Measurements from ENCODE around the gene PACSIN2. TPM values are rescaled to one million over a fixed set of nuclear protein-coding genes. Genes with fewer than 3 reads are reported as not detected.

Gene PACSIN2
- total and polyA plus RNA-seq, 2 donors: 31.6 to 61.8 TPM

DNA sequence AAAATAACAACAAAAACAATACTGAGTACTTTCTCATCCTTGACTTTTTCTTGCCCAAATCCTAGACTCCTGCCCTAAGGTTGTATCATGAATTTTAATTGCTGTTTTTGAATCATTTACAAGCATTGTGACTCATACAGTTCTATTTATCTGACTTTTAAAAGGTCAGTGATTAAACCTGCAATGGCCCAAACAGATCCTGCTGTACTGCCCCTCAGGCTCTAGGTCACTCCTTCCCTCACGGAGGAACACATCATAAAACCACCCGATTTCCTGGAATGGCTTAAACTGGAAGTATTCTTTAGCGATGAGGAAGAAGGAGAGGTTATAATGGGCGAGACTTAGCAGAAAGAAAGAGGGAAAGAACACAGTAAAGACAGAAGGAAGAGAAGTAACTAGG lies 170.2 kb downstream of the PACSIN2 start:
- DNase-seq (ENCODE audit: extremely low spot score): no peak
- Histone ChIP-seq H3K36me3 (ENCODE audit: insufficient read depth) (peaks cover 2% of the 10 kb centered on the region), H3K4me3 (ENCODE audit: low read depth, low read length) (no peak overlapping the region), H3K27ac (ENCODE audit: low read depth) (peak overlapping the region; percentile 39), H3K4me1 (ENCODE audit: insufficient read depth) (no peaks in the 10 kb centered on the region)
- WGBS: 37% methylated on average over 4 of the region's 4 CpGs

DNA sequence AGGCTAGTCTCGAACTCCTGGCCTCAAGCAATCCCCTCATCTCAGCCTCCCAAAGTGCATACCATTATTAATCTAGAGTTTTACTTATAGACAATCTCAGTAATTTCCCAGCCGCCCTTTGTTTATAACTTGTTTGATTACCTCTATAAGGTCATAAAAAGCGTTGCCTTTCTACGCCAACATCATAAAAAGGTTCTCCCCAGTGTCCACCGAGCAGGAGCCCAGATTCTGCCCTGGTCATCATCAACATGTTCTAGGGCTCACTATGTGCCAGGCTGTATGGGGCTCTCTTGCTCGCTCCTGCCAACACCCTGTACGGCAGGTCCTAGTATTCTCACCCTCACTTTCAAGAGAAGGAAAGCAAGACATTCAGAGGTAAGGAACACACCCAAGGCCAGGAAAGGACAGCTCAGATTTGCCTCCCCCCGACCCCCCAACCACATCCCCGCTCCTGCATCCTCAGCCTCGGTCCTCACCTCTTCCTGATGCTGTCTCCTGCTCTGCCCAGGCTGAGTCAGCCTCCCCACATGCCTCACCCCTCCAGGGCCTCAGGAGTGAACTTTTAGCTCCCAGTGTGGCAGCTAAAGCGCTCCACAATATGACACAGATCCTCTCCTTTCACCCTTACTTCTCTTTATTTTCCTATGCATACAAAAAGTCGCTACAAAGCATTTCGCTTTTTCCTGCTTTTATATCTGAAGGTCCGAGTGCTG lies 172.1 kb downstream of the PACSIN2 start:
- no peak overlapping the region for H3K4me3 ChIP-seq (ENCODE audit: low read depth, low read length)
- no peak overlapping the region for H3K27ac ChIP-seq (ENCODE audit: low read depth)
- H3K36me3 ChIP-seq (ENCODE audit: insufficient read depth): peaks cover 2% of the 10 kb centered on the region
- DNase-seq (ENCODE audit: extremely low spot score): no peak
- 88% methylated on average over 14 of the region's 14 CpGs for WGBS
- H3K4me1 ChIP-seq (ENCODE audit: insufficient read depth): no peaks in the 10 kb centered on the region

DNA sequence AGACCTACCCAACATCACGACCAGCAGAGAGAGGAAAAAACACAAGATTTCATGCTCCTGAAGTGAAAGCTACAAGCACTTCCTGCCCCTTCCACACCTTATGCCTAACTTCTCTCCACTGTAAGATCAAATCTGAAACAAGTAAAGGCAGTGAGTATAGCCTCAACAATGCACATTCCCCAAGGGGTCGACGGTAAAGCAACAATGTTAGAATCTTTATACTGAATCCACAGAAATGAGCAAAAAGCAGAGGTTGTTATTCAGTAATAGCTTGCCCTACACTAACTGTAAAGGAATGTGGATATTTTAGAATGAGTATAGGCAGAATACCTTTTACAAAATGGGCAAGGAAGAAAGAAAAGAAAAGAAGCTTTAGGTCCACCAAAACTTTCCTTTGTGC lies 173.5 kb downstream of the PACSIN2 start:
- no peak for DNase-seq (ENCODE audit: extremely low spot score)
- peaks cover 2% of the 10 kb centered on the region for H3K36me3 ChIP-seq (ENCODE audit: insufficient read depth)
- no peaks in the 10 kb centered on the region for H3K4me1 ChIP-seq (ENCODE audit: insufficient read depth)
- H3K4me3 ChIP-seq (ENCODE audit: low read depth, low read length): no peak overlapping the region
- 50% methylated on average over 3 of the region's 3 CpGs for WGBS
- H3K27ac ChIP-seq (ENCODE audit: low read depth): no peak overlapping the region

DNA sequence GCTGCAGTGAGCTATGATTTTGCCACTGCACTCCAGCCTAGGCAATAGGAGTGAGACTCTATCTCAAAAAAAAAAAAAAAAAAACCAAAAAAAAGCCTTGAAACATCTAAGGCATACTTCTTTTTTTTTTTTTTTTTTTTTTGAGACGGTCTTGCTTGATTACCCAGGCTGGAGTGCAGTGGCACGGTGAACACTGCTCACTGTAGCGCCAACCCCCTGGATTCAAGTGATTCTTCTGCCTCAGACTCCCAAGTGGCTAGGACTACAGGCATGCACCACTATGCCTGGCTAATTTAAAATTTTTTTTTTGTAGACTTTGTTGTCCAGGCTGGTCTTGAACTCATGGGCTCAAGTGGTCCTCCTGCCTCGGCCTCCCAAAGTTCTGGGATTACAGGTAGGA lies 177.4 kb downstream of the PACSIN2 start:
- 94% methylated on average over 4 of the region's 4 CpGs for WGBS
- Histone ChIP-seq H3K4me3 (ENCODE audit: low read depth, low read length) (no peak overlapping the region), H3K36me3 (ENCODE audit: insufficient read depth) (peaks cover 7% of the 10 kb centered on the region), H3K27ac (ENCODE audit: low read depth) (no peak overlapping the region), H3K4me1 (ENCODE audit: insufficient read depth) (no peaks in the 10 kb centered on the region)
- no peak for DNase-seq (ENCODE audit: extremely low spot score)

DNA sequence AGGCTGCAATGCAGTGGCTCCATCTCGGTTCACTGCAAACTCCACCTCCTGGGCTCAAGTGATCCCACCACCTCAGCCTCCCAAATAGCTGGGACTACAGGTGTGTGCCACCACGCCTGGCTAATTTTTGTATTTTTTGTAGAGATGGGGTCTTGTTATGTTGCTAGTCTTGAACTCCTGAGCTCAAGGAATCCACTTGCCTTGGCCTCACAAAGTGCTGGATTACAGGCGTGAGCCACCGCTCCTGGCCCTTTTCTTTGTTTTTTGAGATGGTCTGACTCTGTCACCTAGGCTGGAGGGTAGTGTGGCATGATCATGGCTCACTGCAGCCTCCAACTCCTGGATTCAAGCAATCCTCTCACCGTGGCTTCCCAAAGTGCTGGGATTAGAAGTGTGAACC lies 178.9 kb downstream of the PACSIN2 start:
- WGBS: 96% methylated on average over 5 of the region's 5 CpGs

DNA sequence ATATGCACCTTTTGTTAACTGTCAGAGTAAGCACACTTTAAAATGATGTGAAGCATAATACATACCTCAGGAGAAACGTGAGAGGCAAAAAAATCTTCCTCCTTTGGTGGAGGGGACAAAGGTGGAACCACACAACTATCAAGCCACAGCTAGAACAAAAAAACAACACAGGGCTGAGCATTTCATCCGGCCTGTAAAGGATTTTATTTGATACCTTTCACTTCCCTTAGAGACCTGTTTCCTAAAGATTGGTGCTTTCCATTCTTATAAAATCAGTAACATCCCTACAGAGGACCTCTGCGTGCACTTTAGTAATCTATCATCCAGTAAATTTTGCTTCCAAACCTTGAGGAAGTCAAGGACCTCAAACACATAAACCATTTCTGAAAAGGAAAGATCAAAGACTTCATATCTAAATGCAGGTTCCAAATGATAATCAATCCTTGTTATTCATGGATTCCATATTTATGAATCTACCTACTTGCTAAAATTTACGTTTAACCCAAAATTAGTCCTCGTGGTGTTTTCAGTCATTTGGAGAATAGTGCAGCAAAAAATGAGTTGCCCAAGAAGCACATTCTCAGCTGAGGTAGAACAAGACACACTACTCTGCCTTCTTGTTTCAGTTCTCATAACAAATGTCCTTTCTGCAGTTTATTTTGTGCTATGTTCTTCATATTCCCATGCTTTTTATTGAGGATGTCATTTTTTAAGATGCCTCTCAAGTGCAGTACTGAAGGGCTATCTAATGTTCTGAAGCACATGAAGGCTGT lies 180.6 kb downstream of the PACSIN2 start:
- Histone ChIP-seq H3K4me1 (ENCODE audit: insufficient read depth) (no peaks in the 10 kb centered on the region), H3K4me3 (ENCODE audit: low read depth, low read length) (no peak overlapping the region), H3K27ac (ENCODE audit: low read depth) (no peak overlapping the region), H3K36me3 (ENCODE audit: insufficient read depth) (peaks cover 8% of the 10 kb centered on the region)
- no peak for DNase-seq (ENCODE audit: extremely low spot score)
- WGBS: 85% methylated on average over 5 of the region's 5 CpGs

More for the DNA sequence above, 178.9 kb downstream of the PACSIN2 start:
- no peak overlapping the region for H3K27ac ChIP-seq (ENCODE audit: low read depth)
- H3K4me3 ChIP-seq (ENCODE audit: low read depth, low read length): no peak overlapping the region
- peaks cover 8% of the 10 kb centered on the region for H3K36me3 ChIP-seq (ENCODE audit: insufficient read depth)
- H3K4me1 ChIP-seq (ENCODE audit: insufficient read depth): no peaks in the 10 kb centered on the region
- DNase-seq (ENCODE audit: extremely low spot score): no peak

DNA sequence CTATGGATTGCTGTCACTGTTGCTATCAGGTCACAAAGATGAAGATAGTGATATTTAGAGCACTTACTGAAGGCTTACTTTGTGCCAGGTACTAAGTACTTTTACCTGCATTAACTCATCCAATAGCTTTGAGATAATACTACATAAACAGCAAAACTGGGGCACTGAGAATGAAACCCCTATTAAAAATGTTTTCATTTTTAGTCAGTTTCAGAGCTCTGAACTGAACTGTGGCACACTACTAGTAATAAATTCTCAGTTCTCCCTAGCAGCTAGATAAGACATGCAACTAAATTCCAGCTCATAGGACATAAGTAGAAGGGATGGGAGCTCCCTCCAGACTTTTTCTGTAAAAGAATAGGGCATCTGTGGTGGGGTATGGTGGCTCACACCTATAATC lies 181.8 kb downstream of the PACSIN2 start:
- H3K36me3 ChIP-seq (ENCODE audit: insufficient read depth): peaks cover 9% of the 10 kb centered on the region
- no peaks in the 10 kb centered on the region for H3K4me1 ChIP-seq (ENCODE audit: insufficient read depth)
- no peak for DNase-seq (ENCODE audit: extremely low spot score)

DNA sequence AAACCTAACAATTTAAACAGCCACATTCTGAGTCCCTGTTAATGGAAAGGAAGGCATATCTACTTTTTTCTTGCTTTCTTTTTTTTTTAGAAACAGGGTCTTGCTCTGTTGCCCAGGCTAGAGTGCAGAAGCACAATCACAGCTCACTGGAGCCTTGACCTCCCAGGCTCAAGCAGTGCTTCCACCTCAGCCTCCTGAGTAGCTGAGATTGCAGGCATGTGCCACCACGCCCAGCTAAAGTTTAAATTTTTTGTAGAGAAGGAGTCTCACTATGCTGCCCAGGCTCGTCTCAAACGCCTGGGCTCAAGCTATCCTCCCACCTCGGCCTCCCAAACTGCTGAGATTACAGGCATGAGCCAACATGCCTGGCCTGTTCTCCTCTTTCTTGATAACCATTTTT lies 183.2 kb downstream of the PACSIN2 start:
- DNase-seq (ENCODE audit: extremely low spot score): no peak
- H3K36me3 ChIP-seq (ENCODE audit: insufficient read depth): peaks cover 9% of the 10 kb centered on the region
- WGBS: 87% methylated on average over 4 of the region's 4 CpGs

More for the DNA sequence above, 181.8 kb downstream of the PACSIN2 start:
- H3K27ac ChIP-seq (ENCODE audit: low read depth): no peak overlapping the region
- H3K4me3 ChIP-seq (ENCODE audit: low read depth, low read length): no peak overlapping the region

DNA sequence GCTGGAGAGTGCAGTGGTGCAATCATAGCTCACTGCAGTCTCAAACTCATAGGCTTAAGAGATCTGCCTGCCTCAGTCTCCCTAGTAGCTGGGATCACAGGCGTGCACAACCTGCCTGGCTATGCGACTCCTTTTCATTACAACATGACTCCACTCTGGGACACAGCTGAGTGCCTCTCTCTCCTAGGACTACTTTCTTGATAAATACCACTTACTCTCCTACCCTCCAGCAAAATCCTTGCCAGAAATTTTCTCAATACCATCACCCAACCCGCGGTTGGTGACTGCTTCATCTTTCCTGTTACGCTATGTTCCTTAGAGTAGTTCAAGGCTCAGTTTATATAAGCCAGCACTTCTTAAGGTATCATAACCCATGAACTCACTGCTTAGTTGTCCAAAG lies 184.8 kb downstream of the PACSIN2 start:
- H3K27ac ChIP-seq (ENCODE audit: low read depth): no peak overlapping the region
- WGBS: 97% methylated on average over 5 of the region's 5 CpGs
- no peaks in the 10 kb centered on the region for H3K4me1 ChIP-seq (ENCODE audit: insufficient read depth)
- no peak for DNase-seq (ENCODE audit: extremely low spot score)
- no peak overlapping the region for H3K4me3 ChIP-seq (ENCODE audit: low read depth, low read length)
- H3K36me3 ChIP-seq (ENCODE audit: insufficient read depth): peaks cover 9% of the 10 kb centered on the region

More for the DNA sequence above, 183.2 kb downstream of the PACSIN2 start:
- no peak overlapping the region for H3K4me3 ChIP-seq (ENCODE audit: low read depth, low read length)
- no peaks in the 10 kb centered on the region for H3K4me1 ChIP-seq (ENCODE audit: insufficient read depth)
- H3K27ac ChIP-seq (ENCODE audit: low read depth): no peak overlapping the region

DNA sequence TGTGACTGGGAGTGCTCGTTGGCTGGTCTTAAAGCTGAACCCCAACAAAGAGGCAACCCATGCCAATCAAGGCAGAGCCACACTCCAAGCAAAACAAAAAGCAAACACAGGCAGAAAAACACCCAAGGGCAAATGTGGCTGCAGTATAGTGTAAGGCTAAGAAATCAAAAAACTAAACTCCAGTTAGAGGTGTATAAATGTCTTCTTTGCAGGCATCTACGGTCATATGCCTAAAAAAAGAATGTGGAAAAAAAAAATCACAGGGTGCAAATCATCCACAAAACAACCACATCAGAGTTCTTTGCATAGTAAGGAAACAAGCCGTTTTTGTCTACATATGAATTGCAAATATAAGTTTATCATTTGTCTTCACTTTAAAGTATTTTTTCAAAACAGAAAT lies 185.6 kb downstream of the PACSIN2 start:
- 63% methylated on average over 3 of the region's 3 CpGs for WGBS
- no peaks in the 10 kb centered on the region for H3K4me1 ChIP-seq (ENCODE audit: insufficient read depth)
- no peak overlapping the region for H3K27ac ChIP-seq (ENCODE audit: low read depth)
- no peak for DNase-seq (ENCODE audit: extremely low spot score)
- peaks cover 9% of the 10 kb centered on the region for H3K36me3 ChIP-seq (ENCODE audit: insufficient read depth)
- H3K4me3 ChIP-seq (ENCODE audit: low read depth, low read length): no peak overlapping the region

DNA sequence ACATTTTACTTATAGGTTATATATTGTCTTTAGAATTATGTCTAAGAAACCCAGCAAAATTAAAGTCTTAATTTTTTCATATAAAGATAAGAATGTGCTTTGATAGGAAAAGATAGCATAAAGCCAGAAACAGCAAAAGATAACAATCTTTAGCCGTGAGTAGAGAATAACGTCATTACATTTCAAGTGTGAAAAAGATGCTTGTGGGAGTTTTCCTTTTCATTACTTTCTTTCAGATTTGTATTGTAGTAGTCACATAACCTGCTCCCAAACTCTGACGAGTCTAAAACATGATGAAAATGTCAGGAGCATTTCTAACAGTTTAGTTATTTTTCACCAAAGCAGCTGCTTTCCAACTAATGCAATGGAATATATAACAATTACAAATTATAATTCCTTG lies 189.2 kb downstream of the PACSIN2 start:
- no peaks in the 10 kb centered on the region for H3K4me1 ChIP-seq (ENCODE audit: insufficient read depth)
- H3K4me3 ChIP-seq (ENCODE audit: low read depth, low read length): no peak overlapping the region
- H3K27ac ChIP-seq (ENCODE audit: low read depth): no peak overlapping the region
- H3K36me3 ChIP-seq (ENCODE audit: insufficient read depth): peaks cover 2% of the 10 kb centered on the region
- DNase-seq (ENCODE audit: extremely low spot score): no peak
- WGBS: 71% methylated on average over 3 of the region's 3 CpGs

DNA sequence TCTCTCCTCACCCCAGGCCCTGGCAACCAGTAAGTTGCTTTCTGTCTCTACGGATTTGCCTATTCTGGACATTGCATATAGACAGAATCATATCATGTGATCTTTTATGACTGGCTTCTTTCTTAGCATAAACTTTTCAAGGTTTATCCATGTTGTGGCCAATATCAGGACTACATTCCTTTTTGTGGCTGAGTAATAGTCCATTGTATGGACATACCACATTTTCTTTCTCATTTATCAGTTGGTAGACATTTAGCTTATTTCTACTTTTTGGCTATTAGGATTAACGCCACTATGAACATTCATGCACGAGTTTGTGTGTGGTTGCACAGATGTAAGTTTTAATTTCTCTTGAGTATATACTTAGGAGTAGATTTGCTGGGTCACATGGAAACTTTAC lies 193.6 kb downstream of the PACSIN2 start:
- H3K36me3 ChIP-seq (ENCODE audit: insufficient read depth): no peaks in the 10 kb centered on the region
- DNase-seq (ENCODE audit: extremely low spot score): no peak
- 99% methylated on average over 3 of the region's 3 CpGs for WGBS

DNA sequence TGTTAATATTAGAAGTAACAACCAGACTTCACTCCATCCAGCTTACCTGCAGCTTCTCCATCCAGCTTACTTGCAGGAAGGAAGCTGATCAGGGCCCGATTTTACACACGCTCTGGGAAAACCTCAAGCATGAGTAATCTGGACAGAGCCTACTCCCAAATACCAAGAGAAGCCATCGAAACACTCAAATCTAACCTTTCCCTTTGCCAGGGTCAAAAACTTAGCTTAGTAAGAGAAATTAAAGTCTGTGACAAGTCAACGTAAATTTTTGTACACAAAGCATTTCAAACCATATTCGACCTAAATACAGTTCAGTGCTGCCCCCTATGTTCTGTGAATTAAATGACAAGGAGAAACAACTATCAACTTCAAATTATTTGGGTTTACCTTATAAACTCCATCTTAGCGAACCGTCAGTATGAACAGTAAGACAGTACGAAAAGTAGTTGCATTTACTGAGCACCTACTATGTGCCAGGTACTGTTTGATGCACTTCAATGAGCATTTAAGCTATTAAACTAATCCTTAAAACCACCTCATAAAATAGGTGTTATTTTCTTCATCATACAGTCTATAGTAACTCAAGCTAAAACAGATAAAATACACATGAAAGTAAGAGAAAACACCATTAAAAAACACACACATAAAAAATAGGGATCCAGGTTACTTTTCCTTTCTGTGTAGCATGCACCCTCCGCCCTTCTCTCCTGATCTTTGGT lies 194.7 kb downstream of the PACSIN2 start:
- no peak for DNase-seq (ENCODE audit: extremely low spot score)
- Histone ChIP-seq H3K4me3 (ENCODE audit: low read depth, low read length) (no peak overlapping the region), H3K4me1 (ENCODE audit: insufficient read depth) (no peaks in the 10 kb centered on the region), H3K36me3 (ENCODE audit: insufficient read depth) (no peaks in the 10 kb centered on the region), H3K27ac (ENCODE audit: low read depth) (peak overlapping the region; percentile 18)
- WGBS: 51% methylated on average over 9 of the region's 9 CpGs

More for the DNA sequence above, 193.6 kb downstream of the PACSIN2 start:
- no peak overlapping the region for H3K4me3 ChIP-seq (ENCODE audit: low read depth, low read length)
- no peak overlapping the region for H3K27ac ChIP-seq (ENCODE audit: low read depth)
- no peaks in the 10 kb centered on the region for H3K4me1 ChIP-seq (ENCODE audit: insufficient read depth)
